Superior temporal gyrus (tissue), 1 donor: Measurements from ENCODE around the gene ARHGAP20.
A peak's percentile ranks its signal among the peaks of the same experiment; 100 is the strongest.

ENCODE experiments used
- DNase-seq: peaks from one replicate; pipeline ENCODE4 v3.0.0-alpha.2; 2016; ENCODE audit errors: extremely low spot score

ARHGAP20 gene

DNA sequence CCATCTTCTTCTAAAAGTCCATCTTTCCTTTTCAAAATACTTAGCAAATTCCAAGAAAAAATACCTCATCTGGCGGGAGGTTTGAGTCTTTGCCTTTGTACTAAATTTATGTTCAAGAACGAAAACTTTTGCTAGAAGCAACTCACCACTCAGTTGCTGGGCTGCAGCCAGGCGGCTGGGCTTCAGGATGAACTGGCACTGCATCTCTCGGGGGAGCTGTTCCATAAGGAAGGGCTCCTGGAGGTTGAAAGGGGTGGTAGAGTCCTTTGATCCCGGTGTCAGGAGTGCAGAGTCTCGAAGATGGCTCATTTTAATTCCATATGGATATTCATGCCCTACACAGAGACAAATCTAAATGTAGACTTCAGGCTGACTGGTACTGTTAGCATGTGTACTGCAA is 105.8 kb downstream of the ARHGAP20 start:
- no peak for DNase-seq

DNA sequence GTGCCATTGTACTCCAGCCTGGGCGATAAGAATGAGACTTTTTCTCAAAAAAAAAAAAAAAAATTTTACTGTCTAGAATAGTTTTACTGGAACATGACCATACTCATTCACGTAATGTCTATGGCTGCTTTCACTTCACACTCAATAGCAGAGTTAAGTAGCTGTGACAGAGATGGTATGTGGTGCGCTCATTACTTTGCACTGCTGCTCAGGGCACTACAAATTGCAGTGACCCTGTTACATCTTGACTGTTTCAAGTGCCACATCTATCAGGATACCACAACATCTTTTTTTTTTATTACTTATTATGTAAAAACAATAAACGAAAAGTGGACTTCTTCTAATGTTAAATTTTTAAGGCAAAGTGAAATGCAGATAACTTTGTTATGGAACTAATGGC is 110.3 kb downstream of the ARHGAP20 start:
- DNase-seq = no peak

DNA sequence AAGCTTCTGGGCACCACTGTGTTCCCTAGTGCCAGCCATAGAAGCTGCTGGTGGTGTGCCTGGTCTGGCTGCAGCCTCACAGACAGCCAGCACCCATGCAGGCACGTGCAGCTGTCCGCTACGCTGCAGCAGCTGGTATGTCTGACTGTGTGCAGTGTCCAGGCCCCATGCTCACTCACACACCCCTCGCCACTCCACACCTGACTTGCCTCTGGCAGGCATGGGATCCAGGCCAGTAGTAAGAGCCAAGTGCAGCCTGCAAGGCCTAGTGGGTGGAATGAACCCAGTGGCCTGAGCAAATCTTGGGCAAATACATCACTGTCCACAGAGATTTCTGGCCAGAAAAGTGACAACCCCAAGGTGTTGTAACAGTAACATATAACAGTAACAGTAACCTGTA is 111.9 kb downstream of the ARHGAP20 start:
- DNase-seq = no peak

DNA sequence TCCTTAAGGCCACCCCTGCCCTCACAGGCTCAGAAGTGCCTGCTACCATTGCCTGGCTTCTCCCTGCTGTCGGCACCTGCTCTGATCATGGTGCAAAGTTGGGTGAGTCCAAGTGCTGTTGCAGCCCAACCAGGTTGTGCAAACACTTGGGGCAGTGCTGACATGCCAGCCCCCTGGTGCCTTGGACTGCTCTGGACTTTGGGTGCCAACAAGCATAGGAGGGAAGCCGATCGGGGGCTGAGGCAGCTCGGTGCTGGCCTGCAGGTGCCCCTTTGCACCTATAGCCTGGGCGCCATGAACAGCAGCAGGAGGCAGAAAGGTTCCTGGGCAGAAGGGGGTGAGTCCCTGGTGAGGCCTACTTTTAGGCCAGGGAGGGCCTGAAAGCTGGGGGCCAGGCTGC is 113.0 kb downstream of the ARHGAP20 start:
- DNase-seq = no peak

GRCh38 chr11:110598725-110599124 is 113.5 kb downstream of the ARHGAP20 start:
- DNase-seq = no peak

DNA sequence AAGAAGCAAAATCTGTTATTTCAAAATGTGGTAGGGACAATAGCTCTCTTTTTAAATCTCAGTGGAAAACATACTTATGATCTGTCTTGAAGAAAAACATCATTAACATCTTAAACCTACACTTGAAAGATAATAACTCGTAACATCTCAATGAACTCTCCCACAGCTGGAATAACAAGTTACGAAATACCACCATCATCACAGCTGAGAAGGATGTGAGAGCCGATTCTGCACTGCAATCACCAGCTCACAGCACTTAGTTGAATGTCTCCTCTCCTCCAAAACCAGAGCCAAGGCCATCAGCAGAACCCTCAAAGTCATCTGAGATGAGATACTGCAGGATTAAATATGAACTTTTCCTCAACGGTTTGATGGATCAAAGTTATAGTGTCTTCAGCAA is 124.3 kb downstream of the ARHGAP20 start:
- no peak for DNase-seq

GRCh38 chr11:110587129-110587528 is 125.1 kb downstream of the ARHGAP20 start:
- no peak for DNase-seq

- DNase-seq = no peak
Observed at GRCh38 chr11:110584150-110584549, 128.1 kb downstream of the ARHGAP20 start.

DNA sequence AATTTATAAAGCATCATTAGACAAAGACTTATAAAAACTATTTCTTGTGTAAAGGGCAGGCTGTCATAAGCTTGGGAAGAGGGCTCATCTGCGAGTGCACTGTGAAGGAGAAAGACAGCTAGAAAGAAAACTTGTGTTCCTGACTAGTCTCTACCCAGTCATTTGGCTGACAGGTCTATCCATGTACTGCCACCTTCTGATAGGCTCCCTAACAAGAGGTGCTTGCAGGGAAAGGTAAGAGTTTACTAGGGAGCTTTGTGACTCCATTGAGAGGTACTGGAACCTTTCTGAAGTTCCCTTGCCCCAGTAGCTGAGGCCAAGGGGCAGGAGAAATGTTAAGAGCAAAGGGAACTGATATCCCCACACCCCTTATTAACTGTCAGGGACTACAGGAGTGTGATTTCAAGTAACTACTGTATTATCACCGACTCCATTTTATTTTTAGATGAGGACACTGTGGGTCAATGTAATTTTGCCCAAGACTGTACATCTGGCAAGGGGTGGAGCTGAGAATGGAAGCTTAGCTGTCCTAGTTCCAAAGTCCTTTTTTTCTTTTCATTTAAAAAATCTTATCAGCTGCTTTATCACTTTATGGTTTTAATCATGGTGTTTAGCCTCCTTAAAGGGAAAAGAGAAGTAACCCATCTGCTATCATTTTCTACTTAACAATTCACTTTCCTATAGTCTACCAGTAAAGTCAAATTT is 129.4 kb downstream of the ARHGAP20 start:
- DNase-seq = no peak

GRCh38 chr11:110580571-110580970 is 131.7 kb downstream of the ARHGAP20 start:
- no peak for DNase-seq

DNA sequence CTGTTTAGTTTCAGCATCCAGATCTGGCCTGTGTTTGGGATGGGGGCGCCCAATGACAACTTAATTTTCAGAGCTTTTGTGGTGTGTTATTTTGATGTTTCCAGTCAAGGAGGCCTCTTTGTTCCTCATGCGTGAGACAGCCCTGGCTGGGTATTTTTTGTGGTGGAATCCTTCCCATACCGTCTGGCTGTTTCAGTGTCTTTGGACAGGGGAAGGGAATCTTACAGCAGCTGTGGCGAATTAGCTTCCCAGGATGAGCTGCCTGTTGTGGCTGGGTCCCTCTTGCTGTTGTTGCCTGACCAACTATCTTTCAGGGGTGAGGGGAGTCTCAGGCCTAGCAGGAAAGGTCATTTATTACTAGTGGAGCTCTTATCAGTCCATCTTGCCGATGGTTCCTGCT is 138.8 kb downstream of the ARHGAP20 start:
- DNase-seq = no peak

GRCh38 chr11:110571081-110571720 is 141.0 kb downstream of the ARHGAP20 start:
- no peak for DNase-seq

DNA sequence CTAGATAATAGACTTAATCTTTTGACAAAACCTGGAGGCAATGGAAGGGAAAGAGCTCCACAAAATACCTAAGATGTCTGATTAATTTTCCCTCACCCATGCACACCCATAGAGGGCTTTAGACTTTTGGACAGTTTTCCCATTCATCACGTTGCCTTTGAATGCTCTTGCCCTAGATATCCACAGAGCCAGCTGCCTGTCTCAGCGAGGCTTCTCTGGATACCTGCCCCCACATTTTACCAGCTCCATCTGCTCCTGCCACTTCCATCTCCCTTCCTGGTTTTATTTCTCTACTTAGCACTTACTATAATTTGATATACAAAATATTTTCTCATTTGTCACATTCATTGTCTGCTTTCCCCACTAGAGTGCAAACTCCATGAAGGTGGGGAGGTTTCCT is 145.7 kb downstream of the ARHGAP20 start:
- peak; percentile 36 for DNase-seq

DNA sequence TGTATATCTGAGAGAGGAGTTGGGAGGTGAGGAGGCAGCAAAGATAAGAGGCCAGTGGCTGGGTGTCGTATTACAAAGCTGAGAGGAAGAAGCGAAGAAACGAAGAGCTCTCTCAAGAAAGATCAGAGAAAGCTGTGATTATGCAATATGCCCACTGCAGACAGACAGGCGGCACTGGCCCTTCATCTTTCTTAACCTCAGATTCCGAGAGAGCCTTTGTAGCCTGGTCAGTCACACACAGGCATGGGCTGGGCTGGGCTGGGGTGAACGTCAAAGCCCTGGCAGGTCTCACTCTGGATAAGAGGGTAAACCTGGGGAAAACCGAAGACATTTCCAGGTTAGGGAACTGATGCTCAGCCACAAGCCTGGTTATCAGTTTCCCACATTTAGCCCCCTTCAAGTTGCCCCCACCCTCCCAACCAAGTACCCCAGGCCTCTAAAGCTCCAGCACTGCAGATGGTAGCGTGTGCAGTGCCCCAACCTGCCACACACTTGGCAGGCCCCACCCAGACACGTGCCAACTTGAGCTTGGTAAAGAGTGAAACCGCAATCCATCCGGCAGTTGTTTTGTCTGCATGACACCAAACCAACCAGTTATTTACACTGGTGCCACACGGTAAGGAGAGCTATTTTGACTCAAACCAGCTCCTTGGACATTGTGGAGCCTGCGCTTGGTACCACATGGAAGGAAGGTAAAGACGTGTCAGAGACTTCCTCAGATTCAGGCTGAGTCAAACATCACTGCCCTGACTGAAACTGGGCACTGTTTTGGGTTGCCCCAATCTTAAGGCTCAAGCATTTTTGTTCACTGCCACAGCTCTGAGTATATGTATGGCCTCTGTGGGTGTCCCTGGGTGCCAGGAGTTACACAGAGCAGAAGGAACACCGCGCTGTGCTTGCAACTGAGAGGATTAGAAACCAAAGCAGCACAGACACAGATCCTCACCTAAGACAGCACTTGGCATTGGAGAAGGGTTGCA is 146.6 kb downstream of the ARHGAP20 start:
- DNase-seq = no peak

- DNase-seq = no peak
Observed at GRCh38 chr11:110564676-110565356, 147.4 kb downstream of the ARHGAP20 start.

GRCh38 chr11:110544779-110545178 is 167.5 kb downstream of the ARHGAP20 start:
- no peak for DNase-seq

DNA sequence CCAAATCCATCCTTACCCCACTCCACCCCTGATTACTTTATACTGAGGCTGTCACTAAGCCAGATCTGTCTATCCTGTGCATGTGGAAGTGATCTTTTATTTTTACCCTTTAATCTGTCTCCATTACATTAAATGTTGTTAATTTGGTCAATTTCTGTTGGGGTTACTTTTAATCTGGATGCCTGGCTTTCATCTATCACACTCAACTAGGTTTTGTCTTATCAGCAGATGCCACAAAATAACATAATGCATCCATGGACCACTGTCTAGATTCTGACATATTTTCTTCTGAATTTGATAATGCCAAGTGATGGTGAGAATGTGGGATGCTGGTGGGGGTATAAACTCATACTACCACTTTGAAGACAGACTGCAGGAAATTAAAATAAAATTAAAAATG is 174.1 kb downstream of the ARHGAP20 start:
- DNase-seq = no peak

DNA sequence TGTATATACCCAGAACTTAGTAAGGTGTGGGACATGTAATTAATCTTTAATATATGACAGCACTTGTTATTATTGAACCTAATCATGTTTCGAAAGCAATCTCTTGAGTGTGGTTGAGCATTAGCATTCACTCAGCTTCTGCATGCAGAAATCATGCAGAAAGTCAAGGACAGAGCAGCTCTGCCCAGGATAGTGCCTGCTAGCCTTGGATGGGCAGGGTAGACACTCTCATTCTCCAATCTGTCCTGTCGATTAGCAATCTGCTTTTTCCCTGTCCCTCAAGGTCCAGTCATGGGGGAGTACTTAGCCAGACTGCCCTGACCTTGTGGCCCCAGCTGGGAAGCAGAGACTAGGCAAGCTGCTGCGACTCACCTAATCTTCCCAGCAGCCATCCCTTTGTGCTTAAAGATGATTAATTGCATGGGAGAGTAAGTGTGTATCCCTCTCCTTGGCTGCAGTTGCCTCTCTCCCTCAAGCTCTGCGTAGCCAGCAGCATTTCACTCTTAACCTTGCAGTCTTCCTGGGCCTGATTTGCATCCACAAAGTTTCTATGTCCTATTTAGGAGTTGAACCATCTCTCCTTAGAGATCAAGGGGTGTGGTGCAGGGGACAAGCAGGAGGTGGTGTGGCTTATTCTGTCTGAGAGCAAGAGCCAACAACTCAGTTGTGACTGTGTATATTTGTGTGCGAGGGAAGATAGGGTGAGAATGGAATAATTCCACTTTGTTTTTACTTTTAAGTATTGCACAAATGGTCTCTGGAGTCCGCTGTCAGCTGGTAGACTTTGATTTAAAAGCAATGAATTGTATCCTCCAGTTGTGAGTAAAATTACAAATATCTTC is 181.1 kb downstream of the ARHGAP20 start:
- no peak for DNase-seq

- no peak for DNase-seq
Observed at GRCh38 chr11:110529043-110529442, 183.2 kb downstream of the ARHGAP20 start.

- DNase-seq = no peak
Observed at GRCh38 chr11:110527146-110527545, 185.1 kb downstream of the ARHGAP20 start.
